ENCODE results near the gene ABHD16A. TPM values are rescaled to one million over a fixed set of nuclear protein-coding genes. Genes with fewer than 3 reads are reported as not detected.

The ABHD16A gene
- polyA plus RNA-seq, 1 donor from 2014 or later, result 130 TPM

- Histone ChIP-seq H3K27me3 (ENCODE audit: insufficient read depth, low read depth, low read length) (no peaks in the 10 kb centered on the region), H3K9me2 (ENCODE audit: insufficient read depth, low read length) (no peaks in the 10 kb centered on the region), H3F3A (ENCODE audit: insufficient read depth, low read length, poor library complexity, severe bottlenecking) (no peaks in the 10 kb centered on the region), H3K4me3 (ENCODE audit: low read length) (no peak overlapping the region), H3K4me2 (ENCODE audit: low read length) (no peak overlapping the region), H4K20me1 (ENCODE audit: insufficient read depth) (no peaks in the 10 kb centered on the region), H2AFZ (ENCODE audit: low read depth, low read length) (no peak overlapping the region), H3K9me3 (ENCODE audit: low read length) (no peaks in the 10 kb centered on the region), H3K79me2 (replicated peaks; ENCODE audit: insufficient read depth, low read length) (no peaks in the 10 kb centered on the region), H3K27ac (ENCODE audit: low read length) (no peak overlapping the region), H3K9ac (ENCODE audit: low read length) (no peak overlapping the region), H3K36me3 (ENCODE audit: insufficient read depth, low read length) (no peaks in the 10 kb centered on the region)
- TF ChIP-seq RAD21 (conservative IDR thresholded peaks at IDR 0.05) (no peak), EP300 (conservative IDR thresholded peaks at IDR 0.05; ENCODE audit: poor library complexity, severe bottlenecking) (no peak), EZH2 (IDR thresholded peaks at IDR 0.05; ENCODE audit: borderline replicate concordance, insufficient read depth, low read length, poor library complexity, severe bottlenecking) (no peak), TAF1 (IDR thresholded peaks at IDR 0.05; ENCODE audit: low read depth) (no peak), SMC3 (conservative IDR thresholded peaks at IDR 0.05; ENCODE audit: poor library complexity) (no peak), MXI1 (conservative IDR thresholded peaks at IDR 0.05; ENCODE audit: poor library complexity, severe bottlenecking) (no peak), POLR2AphosphoS5 (IDR thresholded peaks at IDR 0.05) (no peak)
- TF ChIP-seq, protein P1, sequence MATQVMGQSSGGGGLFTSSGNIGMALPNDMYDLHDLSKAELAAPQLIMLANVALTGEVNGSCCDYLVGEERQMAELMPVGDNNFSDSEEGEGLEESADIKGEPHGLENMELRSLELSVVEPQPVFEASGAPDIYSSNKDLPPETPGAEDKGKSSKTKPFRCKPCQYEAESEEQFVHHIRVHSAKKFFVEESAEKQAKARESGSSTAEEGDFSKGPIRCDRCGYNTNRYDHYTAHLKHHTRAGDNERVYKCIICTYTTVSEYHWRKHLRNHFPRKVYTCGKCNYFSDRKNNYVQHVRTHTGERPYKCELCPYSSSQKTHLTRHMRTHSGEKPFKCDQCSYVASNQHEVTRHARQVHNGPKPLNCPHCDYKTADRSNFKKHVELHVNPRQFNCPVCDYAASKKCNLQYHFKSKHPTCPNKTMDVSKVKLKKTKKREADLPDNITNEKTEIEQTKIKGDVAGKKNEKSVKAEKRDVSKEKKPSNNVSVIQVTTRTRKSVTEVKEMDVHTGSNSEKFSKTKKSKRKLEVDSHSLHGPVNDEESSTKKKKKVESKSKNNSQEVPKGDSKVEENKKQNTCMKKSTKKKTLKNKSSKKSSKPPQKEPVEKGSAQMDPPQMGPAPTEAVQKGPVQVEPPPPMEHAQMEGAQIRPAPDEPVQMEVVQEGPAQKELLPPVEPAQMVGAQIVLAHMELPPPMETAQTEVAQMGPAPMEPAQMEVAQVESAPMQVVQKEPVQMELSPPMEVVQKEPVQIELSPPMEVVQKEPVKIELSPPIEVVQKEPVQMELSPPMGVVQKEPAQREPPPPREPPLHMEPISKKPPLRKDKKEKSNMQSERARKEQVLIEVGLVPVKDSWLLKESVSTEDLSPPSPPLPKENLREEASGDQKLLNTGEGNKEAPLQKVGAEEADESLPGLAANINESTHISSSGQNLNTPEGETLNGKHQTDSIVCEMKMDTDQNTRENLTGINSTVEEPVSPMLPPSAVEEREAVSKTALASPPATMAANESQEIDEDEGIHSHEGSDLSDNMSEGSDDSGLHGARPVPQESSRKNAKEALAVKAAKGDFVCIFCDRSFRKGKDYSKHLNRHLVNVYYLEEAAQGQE (IDR thresholded peaks at IDR 0.05; ENCODE audit: borderline replicate concordance), result no peak
- TF ChIP-seq, protein P2, sequence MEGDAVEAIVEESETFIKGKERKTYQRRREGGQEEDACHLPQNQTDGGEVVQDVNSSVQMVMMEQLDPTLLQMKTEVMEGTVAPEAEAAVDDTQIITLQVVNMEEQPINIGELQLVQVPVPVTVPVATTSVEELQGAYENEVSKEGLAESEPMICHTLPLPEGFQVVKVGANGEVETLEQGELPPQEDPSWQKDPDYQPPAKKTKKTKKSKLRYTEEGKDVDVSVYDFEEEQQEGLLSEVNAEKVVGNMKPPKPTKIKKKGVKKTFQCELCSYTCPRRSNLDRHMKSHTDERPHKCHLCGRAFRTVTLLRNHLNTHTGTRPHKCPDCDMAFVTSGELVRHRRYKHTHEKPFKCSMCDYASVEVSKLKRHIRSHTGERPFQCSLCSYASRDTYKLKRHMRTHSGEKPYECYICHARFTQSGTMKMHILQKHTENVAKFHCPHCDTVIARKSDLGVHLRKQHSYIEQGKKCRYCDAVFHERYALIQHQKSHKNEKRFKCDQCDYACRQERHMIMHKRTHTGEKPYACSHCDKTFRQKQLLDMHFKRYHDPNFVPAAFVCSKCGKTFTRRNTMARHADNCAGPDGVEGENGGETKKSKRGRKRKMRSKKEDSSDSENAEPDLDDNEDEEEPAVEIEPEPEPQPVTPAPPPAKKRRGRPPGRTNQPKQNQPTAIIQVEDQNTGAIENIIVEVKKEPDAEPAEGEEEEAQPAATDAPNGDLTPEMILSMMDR (IDR thresholded peaks at IDR 0.05; ENCODE audit: poor library complexity, severe bottlenecking), result no peak
Observed at GRCh38 chr6:31741815-31742214, 38.7 kb upstream of the ABHD16A start.

- Histone ChIP-seq H3K4me2 (ENCODE audit: low read length) (no peak overlapping the region), H3K36me3 (ENCODE audit: insufficient read depth, low read length) (no peaks in the 10 kb centered on the region), H3F3A (ENCODE audit: insufficient read depth, low read length, poor library complexity, severe bottlenecking) (no peaks in the 10 kb centered on the region), H3K79me2 (replicated peaks; ENCODE audit: insufficient read depth, low read length) (no peaks in the 10 kb centered on the region), H3K27me3 (ENCODE audit: insufficient read depth, low read depth, low read length) (no peaks in the 10 kb centered on the region), H3K9ac (ENCODE audit: low read length) (peak overlapping the region; percentile 25), H3K9me3 (ENCODE audit: low read length) (no peaks in the 10 kb centered on the region), H3K9me2 (ENCODE audit: insufficient read depth, low read length) (no peaks in the 10 kb centered on the region), H4K20me1 (ENCODE audit: insufficient read depth) (no peaks in the 10 kb centered on the region), H2AFZ (ENCODE audit: low read depth, low read length) (peak overlapping the region; percentile 42), H3K4me3 (ENCODE audit: low read length) (peak overlapping the region; percentile 66), H3K27ac (ENCODE audit: low read length) (no peak overlapping the region)
- TF ChIP-seq, protein P1 (IDR thresholded peaks at IDR 0.05; ENCODE audit: borderline replicate concordance), result no peak
- TF ChIP-seq, protein P2 (IDR thresholded peaks at IDR 0.05; ENCODE audit: poor library complexity, severe bottlenecking), result no peak
- TF ChIP-seq EP300 (conservative IDR thresholded peaks at IDR 0.05; ENCODE audit: poor library complexity, severe bottlenecking) (no peak), EZH2 (IDR thresholded peaks at IDR 0.05; ENCODE audit: borderline replicate concordance, insufficient read depth, low read length, poor library complexity, severe bottlenecking) (no peak), POLR2AphosphoS5 (IDR thresholded peaks at IDR 0.05) (no peak), MXI1 (conservative IDR thresholded peaks at IDR 0.05; ENCODE audit: poor library complexity, severe bottlenecking) (no peak), SMC3 (conservative IDR thresholded peaks at IDR 0.05; ENCODE audit: poor library complexity) (no peak), RAD21 (conservative IDR thresholded peaks at IDR 0.05) (no peak), TAF1 (IDR thresholded peaks at IDR 0.05; ENCODE audit: low read depth) (no peak)
Observed at GRCh38 chr6:31740397-31741223, 37.5 kb upstream of the ABHD16A start.

All from neural cell (in vitro differentiated cells).